GM13977 (cell line): ENCODE measurements around the gene MAPK8IP3.

Source experiments
- DNase-seq: peaks from one replicate; pipeline ENCODE4 v3.0.0; 2012; ENCODE audit warnings: low spot score
- CTCF ChIP-seq: IDR thresholded peaks from 2 replicates; pipeline ENCODE4 v1.5.1; 2012; ENCODE audit warnings: mild to moderate bottlenecking, control low read depth; ENCODE audit not compliant: insufficient read depth; ENCODE audit errors: extremely low read depth, missing control alignments
- in situ Hi-C: fragments of 300-500 bp; cut with MboI; formaldehyde crosslinking; loops from one replicate; pipeline ENCODE4 v1.12.0; 2022; ENCODE audit warnings: low sequenced_read_pairs, low pct_unique_long_range_greater_than_20kb, mixed read lengths, inconsistent platforms; ENCODE audit not compliant: unreplicated experiment

MAPK8IP3 gene, protein sequence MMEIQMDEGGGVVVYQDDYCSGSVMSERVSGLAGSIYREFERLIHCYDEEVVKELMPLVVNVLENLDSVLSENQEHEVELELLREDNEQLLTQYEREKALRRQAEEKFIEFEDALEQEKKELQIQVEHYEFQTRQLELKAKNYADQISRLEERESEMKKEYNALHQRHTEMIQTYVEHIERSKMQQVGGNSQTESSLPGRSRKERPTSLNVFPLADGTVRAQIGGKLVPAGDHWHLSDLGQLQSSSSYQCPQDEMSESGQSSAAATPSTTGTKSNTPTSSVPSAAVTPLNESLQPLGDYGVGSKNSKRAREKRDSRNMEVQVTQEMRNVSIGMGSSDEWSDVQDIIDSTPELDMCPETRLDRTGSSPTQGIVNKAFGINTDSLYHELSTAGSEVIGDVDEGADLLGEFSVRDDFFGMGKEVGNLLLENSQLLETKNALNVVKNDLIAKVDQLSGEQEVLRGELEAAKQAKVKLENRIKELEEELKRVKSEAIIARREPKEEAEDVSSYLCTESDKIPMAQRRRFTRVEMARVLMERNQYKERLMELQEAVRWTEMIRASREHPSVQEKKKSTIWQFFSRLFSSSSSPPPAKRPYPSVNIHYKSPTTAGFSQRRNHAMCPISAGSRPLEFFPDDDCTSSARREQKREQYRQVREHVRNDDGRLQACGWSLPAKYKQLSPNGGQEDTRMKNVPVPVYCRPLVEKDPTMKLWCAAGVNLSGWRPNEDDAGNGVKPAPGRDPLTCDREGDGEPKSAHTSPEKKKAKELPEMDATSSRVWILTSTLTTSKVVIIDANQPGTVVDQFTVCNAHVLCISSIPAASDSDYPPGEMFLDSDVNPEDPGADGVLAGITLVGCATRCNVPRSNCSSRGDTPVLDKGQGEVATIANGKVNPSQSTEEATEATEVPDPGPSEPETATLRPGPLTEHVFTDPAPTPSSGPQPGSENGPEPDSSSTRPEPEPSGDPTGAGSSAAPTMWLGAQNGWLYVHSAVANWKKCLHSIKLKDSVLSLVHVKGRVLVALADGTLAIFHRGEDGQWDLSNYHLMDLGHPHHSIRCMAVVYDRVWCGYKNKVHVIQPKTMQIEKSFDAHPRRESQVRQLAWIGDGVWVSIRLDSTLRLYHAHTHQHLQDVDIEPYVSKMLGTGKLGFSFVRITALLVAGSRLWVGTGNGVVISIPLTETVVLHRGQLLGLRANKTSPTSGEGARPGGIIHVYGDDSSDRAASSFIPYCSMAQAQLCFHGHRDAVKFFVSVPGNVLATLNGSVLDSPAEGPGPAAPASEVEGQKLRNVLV (N-terminal part only)

DNA sequence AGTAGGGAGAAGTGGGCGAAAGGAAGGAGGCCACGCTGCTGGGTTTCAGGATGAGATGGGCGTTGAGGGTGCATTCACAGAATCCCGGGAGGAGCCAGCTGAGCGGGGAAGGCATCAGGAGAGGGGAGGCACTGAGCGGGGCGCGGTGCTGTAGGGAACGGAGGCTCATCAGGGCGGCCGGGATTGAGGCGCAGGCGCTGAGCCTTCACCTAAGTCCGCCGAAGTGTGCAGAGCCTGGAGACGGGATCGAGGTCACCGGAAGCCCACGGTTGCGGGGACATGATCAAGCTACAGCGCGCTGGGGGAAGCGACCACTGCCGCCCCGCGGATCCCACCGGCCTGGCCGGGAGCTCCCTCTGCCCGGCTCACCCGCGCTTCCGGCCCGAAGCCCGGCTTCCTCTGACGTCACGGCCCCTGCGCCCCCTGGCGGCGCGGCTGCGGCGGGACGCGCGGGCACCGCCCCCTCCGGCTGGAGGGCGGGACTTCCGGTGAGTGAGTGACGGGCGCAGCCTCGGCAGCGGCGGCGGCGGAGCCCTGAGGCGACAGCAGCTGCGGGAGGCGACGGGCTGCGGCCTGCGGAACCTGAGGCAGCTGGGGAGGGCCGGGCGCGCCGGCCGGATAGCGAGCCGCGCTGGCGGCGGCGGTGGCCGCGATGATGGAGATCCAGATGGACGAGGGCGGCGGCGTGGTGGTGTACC, at the start of gene MAPK8IP3:
TSS of gene MAPK8IP3 (plus strand) at position 508 of the 698 bp plus-strand sequence. CDS start at position 653, 145 bp downstream.
- peak; percentile 100 for TF ChIP-seq CTCF
- in situ Hi-C loops = no loop called here
- peak; percentile 99 for DNase-seq

DNA sequence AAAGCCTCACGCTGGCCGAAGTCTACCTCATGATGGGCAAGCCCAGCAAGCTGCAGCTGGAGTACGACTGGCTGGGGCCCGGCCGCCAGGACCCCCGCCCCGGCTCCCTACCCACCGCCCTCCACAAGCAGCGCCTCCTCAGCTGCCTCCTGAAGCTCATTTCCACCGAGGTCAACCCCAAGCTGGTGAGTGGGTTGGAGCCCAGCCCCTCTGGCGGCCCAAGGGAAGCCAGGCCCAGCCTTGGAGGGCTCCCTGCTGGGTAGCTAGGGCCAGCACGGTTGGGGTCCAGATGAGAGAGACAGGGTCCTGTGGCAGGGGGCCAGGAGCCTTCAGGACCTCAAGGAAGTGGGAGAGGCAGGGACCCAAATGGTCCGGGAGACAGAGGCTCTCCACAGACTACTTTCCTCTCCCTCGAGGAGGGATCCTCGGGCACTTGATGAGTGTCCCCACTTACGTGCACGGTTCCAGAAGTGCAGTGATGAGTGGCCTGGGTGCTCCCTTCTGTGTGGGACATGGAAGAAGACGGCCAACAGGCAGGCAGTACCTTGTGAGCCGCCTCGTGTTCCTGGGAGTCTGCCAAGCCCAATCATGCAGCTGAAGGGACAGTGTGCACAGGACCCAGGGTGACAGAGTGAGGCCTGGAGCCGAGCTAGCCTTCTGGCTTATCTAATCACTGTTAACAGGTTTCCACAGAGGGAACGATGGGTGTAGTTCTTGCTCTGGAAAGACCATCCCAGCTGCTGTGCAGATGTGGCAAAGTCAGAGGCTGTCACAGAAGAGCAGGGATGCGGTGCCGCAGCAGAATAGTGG, 49.0 kb upstream of the MAPK8IP3 start:
- in situ Hi-C loops = no loop called here
- DNase-seq = no peak
- TF ChIP-seq CTCF = no peak

GRCh38 chr16:1657841-1658240, 48.2 kb upstream of the MAPK8IP3 start:
- TF ChIP-seq CTCF = no peak
- no peak for DNase-seq
- in situ Hi-C loops = no loop called here

DNA sequence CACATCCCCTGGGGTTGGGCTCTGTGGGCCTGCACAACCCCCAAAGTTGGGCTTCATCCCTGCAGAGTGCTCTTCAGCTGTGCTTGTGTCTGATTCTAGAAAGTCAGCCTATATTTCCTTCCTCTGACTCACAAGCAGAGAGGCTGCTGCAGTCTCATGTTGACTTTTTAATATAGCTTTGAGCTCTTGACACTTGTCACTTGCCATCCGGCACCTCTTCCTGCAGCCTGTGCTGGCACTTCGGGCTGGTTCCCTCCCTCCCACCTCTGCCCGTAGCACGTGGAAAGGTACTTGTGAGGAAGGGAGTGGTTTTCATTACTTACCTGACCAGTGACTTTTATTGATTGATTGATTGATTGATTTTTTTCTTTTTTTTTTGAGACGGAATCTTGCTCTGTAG, 47.0 kb upstream of the MAPK8IP3 start:
- no peak for DNase-seq
- in situ Hi-C loops = no loop called here
- TF ChIP-seq CTCF = no peak

GRCh38 chr16:1661826-1662225, 44.2 kb upstream of the MAPK8IP3 start:
- in situ Hi-C loops = no loop called here
- no peak for DNase-seq
- TF ChIP-seq CTCF = no peak
